Body of pancreas (tissue), 4 donors: Measurements from ENCODE around the gene ARID1B. TPM values are rescaled to one million over a fixed set of nuclear protein-coding genes. Genes with fewer than 3 reads are reported as not detected.

Experiments used
- ATAC-seq: fragments of 150-250 bp; one replicate; pipeline ENCODE4 v1.9.1; 2016
- DNase-seq, 4 donors: peaks; one replicate each; pipeline ENCODE4 v3.0.0-alpha.2; 2019
- H3K27ac ChIP-seq, 4 donors: fragments of 200-600 bp; sonication (generic); 1 replicate in 3 of 4; 2 replicates in 1 of 4; pipeline versions ENCODE4 v1.5.1 to v1.6.1; 2016 to 2019; ENCODE audit warnings: mild to moderate bottlenecking in 1 of 4, mixed read lengths in 1 of 4, moderate library complexity in 1 of 4
- H3K27me3 ChIP-seq, 2 donors: fragments of 200-600 bp; sonication (generic); one replicate each; pipeline ENCODE4 v1.6.0; 2016; ENCODE audit warnings: mild to moderate bottlenecking in 1 of 2
- H3K36me3 ChIP-seq, 2 donors: fragments of 200-600 bp; sonication (generic); replicated peaks in 1 of 2; 2 replicates each; pipeline ENCODE4 v1.5.1; 2016; ENCODE audit warnings: low read depth in 2 of 2; ENCODE audit not compliant: insufficient read depth in 1 of 2
- H3K4me1 ChIP-seq: fragments of 200-600 bp; sonication (generic); one replicate; pipeline ENCODE4 v1.6.0; 2016
- H3K4me3 ChIP-seq, 2 donors: fragments of 200-600 bp; sonication (generic); 1 replicate in 1 of 2; 2 replicates in 1 of 2; pipeline ENCODE4 v1.5.1; 2016 to 2019
- H3K9me3 ChIP-seq, 3 donors: fragments of 200-600 bp; sonication (generic); 1 replicate in 2 of 3; 2 replicates in 1 of 3; pipeline ENCODE4 v1.5.1; 2016
- POLR2A ChIP-seq, 3 donors: fragments of 450-650 bp; IDR thresholded peaks; one replicate each; pipeline ENCODE4 v1.6.1; 2016; ENCODE audit warnings: antibody characterized with exemption in 3 of 3, mild to moderate bottlenecking in 2 of 3
- WGBS, 2 donors: methylation state at CpG; one replicate each; pipeline ENCODE4 v1.1.5; 2017; 5-methylcytosine and 5-hydroxymethylcytosine counted together
- intact Hi-C: fragments of 100-400 bp; cut with DNase I; formaldehyde crosslinking; loops from one replicate; pipeline ENCODE4 v1.15.1; 2023
- total RNA-seq, 2 donors: library from RNA; depleted of rRNA; stranded (reverse); fragments of >200 nt; gene quantifications; one replicate each; pipeline ENCODE4 v1.1.0, GENCODE V29; 2016
- TF ChIP-seq, protein P1 (sequence below), 7 experiments: fragments of 450-650 bp in 4 of 7; fragments of 200-600 bp in 3 of 7; sonication (generic) in 3 of 7; IDR thresholded peaks; one replicate each; pipeline ENCODE4 v1.5.1; 2016 to 2019; ENCODE audit warnings: antibody characterized with exemption in 7 of 7

ARID1B gene
- total RNA-seq, 2 donors from 2014 or later = 71.5 to 85.1 TPM

DNA sequence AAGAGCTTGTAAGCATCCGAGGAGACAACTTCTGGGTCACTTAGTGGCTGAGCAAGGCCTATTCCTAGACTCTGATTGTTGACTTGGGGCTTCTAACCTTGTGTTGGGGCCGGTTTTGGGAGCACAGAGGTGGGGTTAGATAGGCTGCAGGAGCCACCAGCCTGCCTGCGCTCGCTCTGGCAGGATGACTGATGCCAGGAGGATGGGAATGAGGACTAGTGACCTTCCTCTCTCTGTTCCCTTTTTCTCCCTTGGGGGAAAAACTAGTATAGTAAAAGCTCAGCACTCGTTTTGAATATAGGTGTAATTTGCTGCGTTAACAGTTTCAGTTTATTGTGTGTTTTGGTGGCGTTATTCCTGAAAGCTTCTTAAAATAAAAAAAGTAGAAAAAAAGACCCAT, 141.5 kb downstream of the ARID1B start:
- H3K9me3 ChIP-seq = no peaks in the 10 kb centered on the region
- H3K27ac ChIP-seq = no peak overlapping the region
- DNase-seq (no peak), ATAC-seq (no peak)
- intact Hi-C loops = no loop called here
- H3K4me1 ChIP-seq = no peaks in the 10 kb centered on the region
- H3K36me3 ChIP-seq = no peaks in the 10 kb centered on the region
- TF ChIP-seq, protein P1, sequence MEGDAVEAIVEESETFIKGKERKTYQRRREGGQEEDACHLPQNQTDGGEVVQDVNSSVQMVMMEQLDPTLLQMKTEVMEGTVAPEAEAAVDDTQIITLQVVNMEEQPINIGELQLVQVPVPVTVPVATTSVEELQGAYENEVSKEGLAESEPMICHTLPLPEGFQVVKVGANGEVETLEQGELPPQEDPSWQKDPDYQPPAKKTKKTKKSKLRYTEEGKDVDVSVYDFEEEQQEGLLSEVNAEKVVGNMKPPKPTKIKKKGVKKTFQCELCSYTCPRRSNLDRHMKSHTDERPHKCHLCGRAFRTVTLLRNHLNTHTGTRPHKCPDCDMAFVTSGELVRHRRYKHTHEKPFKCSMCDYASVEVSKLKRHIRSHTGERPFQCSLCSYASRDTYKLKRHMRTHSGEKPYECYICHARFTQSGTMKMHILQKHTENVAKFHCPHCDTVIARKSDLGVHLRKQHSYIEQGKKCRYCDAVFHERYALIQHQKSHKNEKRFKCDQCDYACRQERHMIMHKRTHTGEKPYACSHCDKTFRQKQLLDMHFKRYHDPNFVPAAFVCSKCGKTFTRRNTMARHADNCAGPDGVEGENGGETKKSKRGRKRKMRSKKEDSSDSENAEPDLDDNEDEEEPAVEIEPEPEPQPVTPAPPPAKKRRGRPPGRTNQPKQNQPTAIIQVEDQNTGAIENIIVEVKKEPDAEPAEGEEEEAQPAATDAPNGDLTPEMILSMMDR (IDR thresholded peaks at IDR 0.05) = no peak
- no peak for TF ChIP-seq POLR2A (IDR thresholded peaks at IDR 0.05)
- no peak overlapping the region for H3K4me3 ChIP-seq
- WGBS, 2 donors = 76 to 82% methylated on average over 7 of the region's 7 CpGs
- H3K27me3 ChIP-seq = no peaks in the 10 kb centered on the region

DNA sequence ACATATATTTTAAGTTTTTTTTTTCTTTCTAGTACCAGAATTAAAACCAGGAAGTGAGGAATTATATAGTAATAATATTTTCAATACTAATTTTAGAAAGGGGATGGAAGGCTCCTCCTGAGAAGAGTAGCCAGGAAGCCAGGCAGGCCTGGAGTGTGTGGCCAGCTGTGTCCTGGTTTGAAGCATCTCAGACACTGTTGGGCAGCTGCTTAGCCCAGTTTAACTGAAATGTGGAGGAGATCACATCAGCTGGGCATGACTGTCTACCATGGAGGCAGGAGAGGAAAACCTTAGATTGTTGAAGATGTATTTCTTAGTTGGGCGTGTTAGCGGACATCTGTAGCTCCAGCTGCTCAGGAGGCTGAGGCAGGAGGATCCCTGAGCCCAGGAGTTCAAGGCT, 142.2 kb downstream of the ARID1B start:
- intact Hi-C loops = no loop called here

DNA sequence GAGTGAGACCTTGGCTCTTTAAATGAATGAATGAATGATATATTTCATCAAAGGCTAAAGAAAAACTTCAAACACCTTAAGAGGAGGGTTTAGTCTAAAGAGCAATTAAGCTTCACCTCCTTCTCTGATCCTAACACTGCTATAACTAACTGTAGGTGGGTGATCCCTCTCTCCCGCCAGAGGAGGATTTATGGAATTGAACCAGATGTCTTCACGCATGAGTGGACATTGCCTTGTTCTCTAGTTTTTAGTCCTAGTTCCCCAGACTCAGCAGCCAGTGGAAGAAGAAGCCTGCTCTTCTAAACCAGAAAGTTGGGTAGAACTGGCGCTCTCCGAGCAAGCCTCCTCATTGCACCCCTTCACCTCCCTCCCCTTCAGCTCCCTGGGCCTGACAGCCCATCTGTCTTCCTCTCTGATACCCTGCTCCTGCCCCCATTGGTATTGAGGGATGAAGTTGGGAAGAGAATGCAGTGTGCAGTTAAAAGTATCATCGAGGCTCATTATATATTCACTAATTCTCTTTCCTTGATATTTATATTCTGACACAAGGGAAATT, 142.7 kb downstream of the ARID1B start:
- Histone ChIP-seq H3K27ac (no peak overlapping the region), H3K36me3 (no peaks in the 10 kb centered on the region), H3K4me1 (peaks cover 1% of the 10 kb centered on the region), H3K4me3 (no peak overlapping the region), H3K9me3 (no peaks in the 10 kb centered on the region), H3K27me3 (no peaks in the 10 kb centered on the region)
- TF ChIP-seq, protein P1 (IDR thresholded peaks at IDR 0.05) = no peak
- no peak for TF ChIP-seq POLR2A (IDR thresholded peaks at IDR 0.05)
- DNase-seq (no peak), ATAC-seq (no peak)
- WGBS, 2 donors = 89 to 95% methylated on average over 5 of the region's 5 CpGs
- intact Hi-C loops = no loop called here

More for the DNA sequence above, 142.2 kb downstream of the ARID1B start:
- DNase-seq (no peak), ATAC-seq (no peak)
- 89 to 100% methylated on average over 2 of the region's 2 CpGs for WGBS, 2 donors
- Histone ChIP-seq H3K27me3 (no peaks in the 10 kb centered on the region), H3K9me3 (no peaks in the 10 kb centered on the region), H3K4me1 (no peaks in the 10 kb centered on the region), H3K36me3 (no peaks in the 10 kb centered on the region), H3K4me3 (no peak overlapping the region), H3K27ac (no peak overlapping the region)
- no peak for TF ChIP-seq POLR2A (IDR thresholded peaks at IDR 0.05)

DNA sequence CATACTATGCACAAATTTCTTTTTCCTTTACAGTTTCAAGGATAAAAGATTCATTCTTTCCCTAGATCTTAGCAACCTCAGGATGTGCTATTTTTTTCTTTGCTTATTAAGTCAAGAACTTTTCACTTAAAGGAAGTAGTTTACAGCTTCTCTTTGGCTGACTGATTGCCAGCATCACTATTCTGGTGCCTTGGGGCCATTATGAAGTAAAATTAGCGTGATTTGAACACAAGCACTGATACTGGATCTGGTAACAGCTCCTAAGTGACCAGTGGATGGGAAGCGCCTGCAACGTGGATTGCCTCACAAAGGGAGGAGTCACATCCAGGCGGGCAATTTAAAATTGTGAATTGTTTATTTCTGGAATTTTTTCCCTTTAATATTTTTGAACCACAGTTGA, 147.1 kb downstream of the ARID1B start:
- Histone ChIP-seq H3K27ac (no peak overlapping the region), H3K4me3 (no peak overlapping the region), H3K27me3 (no peaks in the 10 kb centered on the region), H3K9me3 (no peaks in the 10 kb centered on the region), H3K36me3 (no peaks in the 10 kb centered on the region), H3K4me1 (peaks cover 18% of the 10 kb centered on the region)
- 83 to 85% methylated on average over 4 of the region's 4 CpGs for WGBS, 2 donors
- ATAC-seq = no peak
- intact Hi-C loops = no loop called here
- no peak for TF ChIP-seq POLR2A (IDR thresholded peaks at IDR 0.05)
- TF ChIP-seq, protein P1 (IDR thresholded peaks at IDR 0.05) = no peak
- DNase-seq = no peak

DNA sequence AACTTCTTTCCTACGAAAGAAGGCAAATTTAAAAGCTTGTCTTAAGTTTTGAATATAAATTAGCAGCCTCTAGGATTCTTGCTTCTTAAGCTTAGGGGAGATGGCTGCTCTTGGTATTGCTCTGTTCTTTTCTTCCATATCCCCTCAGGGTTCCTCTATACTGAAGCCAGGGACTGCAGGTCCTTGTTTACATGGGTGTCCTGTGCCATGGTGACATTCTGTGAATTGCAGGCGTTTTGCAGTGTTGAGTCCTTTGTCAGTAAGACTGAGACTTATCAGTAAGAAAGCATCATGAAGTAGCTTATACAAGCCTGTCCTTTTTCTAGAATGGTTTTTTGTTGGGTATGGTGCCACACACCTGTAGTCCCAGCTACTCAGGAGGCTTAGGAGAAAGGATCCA, 147.8 kb downstream of the ARID1B start:
- 82 to 86% methylated on average over 2 of the region's 2 CpGs for WGBS, 2 donors
- H3K36me3 ChIP-seq = no peaks in the 10 kb centered on the region
- DNase-seq = no peak

More for the DNA sequence above, 147.8 kb downstream of the ARID1B start:
- ATAC-seq = no peak
- Histone ChIP-seq H3K4me1 (peaks cover 18% of the 10 kb centered on the region), H3K27ac (no peak overlapping the region), H3K27me3 (no peaks in the 10 kb centered on the region), H3K9me3 (no peaks in the 10 kb centered on the region), H3K4me3 (no peak overlapping the region)
- intact Hi-C loops = no loop called here
- no peak for TF ChIP-seq POLR2A (IDR thresholded peaks at IDR 0.05)
- TF ChIP-seq, protein P1 (IDR thresholded peaks at IDR 0.05) = no peak
